Measurements from ENCODE around the gene RNF4. TPM values are rescaled to one million over a fixed set of nuclear protein-coding genes. Genes with fewer than 3 reads are reported as not detected.

RNF4 gene
- polyA plus RNA-seq, 3 donors: 28.8 to 41.3 (median 37.0) TPM

GRCh38 chr4:2441393-2442174, 27.3 kb upstream of the RNF4 start:
- Histone ChIP-seq H3K4me2 (replicated peaks; ENCODE audit: extremely low read depth, low read length, poor library complexity, severe bottlenecking) (no peak overlapping the region), H2AFZ (ENCODE audit: insufficient read depth, low read depth, low read length, poor library complexity, severe bottlenecking) (peak overlapping the region; percentile 54), H3K4me1 (ENCODE audit: control insufficient read depth in 1 of 2, insufficient read depth in 2 of 2, low read length in 2 of 2) (no peaks in the 10 kb centered on the region), H3K9ac (ENCODE audit: insufficient read depth, low read length, poor library complexity, severe bottlenecking) (no peak overlapping the region), H3K36me3 (replicated peaks in 1 of 2; ENCODE audit: control insufficient read depth in 1 of 2, insufficient read depth in 2 of 2, low read length in 2 of 2) (no peaks in the 10 kb centered on the region), H4K20me1 (ENCODE audit: insufficient read depth, low read length) (no peaks in the 10 kb centered on the region), H3K79me2 (ENCODE audit: insufficient read depth, low read length) (no peaks in the 10 kb centered on the region), H3K27me3 (ENCODE audit: control insufficient read depth in 2 of 2, insufficient read depth in 2 of 2, low read length in 2 of 2) (no peaks in the 10 kb centered on the region), H3K4me3 (replicated peaks in 1 of 3; ENCODE audit: low read depth in 2 of 3, low read length in 3 of 3) (no peak overlapping the region), H3K27ac (ENCODE audit: low read depth in 1 of 2, low read length in 2 of 2) (no peak overlapping the region), H3K9me3 (replicated peaks in 1 of 2; ENCODE audit: control insufficient read depth in 1 of 2, insufficient read depth in 1 of 2, low read length in 2 of 2) (no peaks in the 10 kb centered on the region)
- Mint-ChIP-seq H3K27ac (no peak overlapping the region), H3K9me3 (no peaks in the 10 kb centered on the region), H3K4me1 (peaks cover 2% of the 10 kb centered on the region), H3K36me3 (no peaks in the 10 kb centered on the region), H3K4me3 (no peak overlapping the region), H3K27me3 (ENCODE audit: low read depth in 3 of 3) (peaks cover 0 to 4% (median 2%) of the 10 kb centered on the region in 3 donors)
- intact Hi-C loops (cut with micrococcal nuclease): loop anchor here (5.0 kb wide), 1 partner anchor 219 kb away; no protein-coding TSS in a partner anchor
- WGBS (ENCODE audit: insufficient coverage): 52% methylated on average over 10 of the region's 14 CpGs
- TF ChIP-seq CTCF (IDR thresholded peaks at IDR 0.05): peak; percentile 90
- DNase-seq: peak; percentile 53 to 64 (median 62)

GRCh38 chr4:2442175-2442993, 26.5 kb upstream of the RNF4 start:
- H3K9me3 Mint-ChIP-seq: no peaks in the 10 kb centered on the region
- 83% methylated on average over 13 of the region's 20 CpGs for WGBS (ENCODE audit: insufficient coverage)
- no peak overlapping the region for H3K4me3 Mint-ChIP-seq
- no peak overlapping the region for H3K27ac ChIP-seq (ENCODE audit: low read depth in 1 of 2, low read length in 2 of 2)
- no peak overlapping the region for H3K4me3 ChIP-seq (replicated peaks in 1 of 3; ENCODE audit: low read depth in 2 of 3, low read length in 3 of 3)
- peaks cover 2% of the 10 kb centered on the region for H3K4me1 Mint-ChIP-seq
- TF ChIP-seq CTCF (IDR thresholded peaks at IDR 0.05): no peak
- H3K4me1 ChIP-seq (ENCODE audit: control insufficient read depth in 1 of 2, insufficient read depth in 2 of 2, low read length in 2 of 2): no peaks in the 10 kb centered on the region
- no peaks in the 10 kb centered on the region for H3K9me3 ChIP-seq (replicated peaks in 1 of 2; ENCODE audit: control insufficient read depth in 1 of 2, insufficient read depth in 1 of 2, low read length in 2 of 2)
- H3K9ac ChIP-seq (ENCODE audit: insufficient read depth, low read length, poor library complexity, severe bottlenecking): no peak overlapping the region
- no peaks in the 10 kb centered on the region for H3K79me2 ChIP-seq (ENCODE audit: insufficient read depth, low read length)
- no peaks in the 10 kb centered on the region for H3K27me3 ChIP-seq (ENCODE audit: control insufficient read depth in 2 of 2, insufficient read depth in 2 of 2, low read length in 2 of 2)
- peak overlapping the region; percentile 54 for H2AFZ ChIP-seq (ENCODE audit: insufficient read depth, low read depth, low read length, poor library complexity, severe bottlenecking)
- no peaks in the 10 kb centered on the region for H3K36me3 ChIP-seq (replicated peaks in 1 of 2; ENCODE audit: control insufficient read depth in 1 of 2, insufficient read depth in 2 of 2, low read length in 2 of 2)
- no peak for DNase-seq
- no peak overlapping the region for H3K4me2 ChIP-seq (replicated peaks; ENCODE audit: extremely low read depth, low read length, poor library complexity, severe bottlenecking)
- intact Hi-C loops (cut with micrococcal nuclease): loop anchor here (5.0 kb wide), 1 partner anchor 220 kb away; no protein-coding TSS in a partner anchor
- H3K27me3 Mint-ChIP-seq (ENCODE audit: low read depth in 3 of 3): peaks cover 0 to 4% (median under 1%) of the 10 kb centered on the region in 3 donors
- no peaks in the 10 kb centered on the region for H3K36me3 Mint-ChIP-seq
- no peaks in the 10 kb centered on the region for H4K20me1 ChIP-seq (ENCODE audit: insufficient read depth, low read length)
- no peak overlapping the region for H3K27ac Mint-ChIP-seq

All from CD14-positive monocyte (primary cell).